ENCODE measurements around the gene TMED5. TPM values are rescaled to one million over a fixed set of nuclear protein-coding genes. Genes with fewer than 3 reads are reported as not detected.

Gene TMED5
- total RNA-seq, 6 donors from 2014 or later = 40.3 to 137 (median 85.9) TPM

- no peak for DNase-seq
- Histone ChIP-seq H3K27ac (no peak overlapping the region), H3K4me3 (no peak overlapping the region), H3K27me3 (no peaks in the 10 kb centered on the region), H3K36me3 (peaks cover 0 to 18% (median under 1%) of the 10 kb centered on the region in 4 donors), H3K9me3 (peaks cover 0 to 8% (median 4%) of the 10 kb centered on the region in 4 donors), H3K4me1 (peaks cover 0 to 8% (median 6%) of the 10 kb centered on the region in 4 donors)
- WGBS, 2 donors = 100% methylated on average over 2 of the region's 2 CpGs
- no peak for ATAC-seq (ENCODE audit: low FRiP score in 2 of 2)
- TF ChIP-seq POLR2A (IDR thresholded peaks at IDR 0.05) (no peak), CTCF (IDR thresholded peaks at IDR 0.05) (no peak), POLR2AphosphoS5 (IDR thresholded peaks at IDR 0.05) (no peak)
These were observed 70.6 kb downstream of the TMED5 start for GRCh38 chr1:93109578-93109977.

- Histone ChIP-seq H3K4me3 (no peak overlapping the region), H3K9me3 (peaks cover 0 to 8% (median 4%) of the 10 kb centered on the region in 4 donors), H3K27ac (no peak overlapping the region), H3K36me3 (peaks cover 0 to 23% (median 3%) of the 10 kb centered on the region in 4 donors), H3K4me1 (peaks cover 0 to 8% (median 6%) of the 10 kb centered on the region in 4 donors), H3K27me3 (no peaks in the 10 kb centered on the region)
- no peak for TF ChIP-seq CTCF (IDR thresholded peaks at IDR 0.05)
- TF ChIP-seq POLR2AphosphoS5 (IDR thresholded peaks at IDR 0.05) = no peak
- no peak for TF ChIP-seq EP300 (IDR thresholded peaks at IDR 0.05)
- TF ChIP-seq POLR2A (IDR thresholded peaks at IDR 0.05) = no peak
- DNase-seq = no peak
- WGBS, 2 donors = 95 to 96% methylated on average over 2 of the region's 2 CpGs
- no peak for ATAC-seq (ENCODE audit: low FRiP score in 2 of 2)
These were observed 71.9 kb downstream of the TMED5 start for GRCh38 chr1:93108335-93108734.

- Histone ChIP-seq H3K4me3 (no peak overlapping the region), H3K27me3 (no peaks in the 10 kb centered on the region), H3K9me3 (peaks cover 0 to 8% (median 4%) of the 10 kb centered on the region in 4 donors), H3K4me1 (peaks cover 0 to 8% (median 6%) of the 10 kb centered on the region in 4 donors), H3K36me3 (peaks cover 0 to 16% (median 3%) of the 10 kb centered on the region in 4 donors), H3K27ac (no peak overlapping the region)
- no peak for TF ChIP-seq POLR2A (IDR thresholded peaks at IDR 0.05)
- no peak for TF ChIP-seq EP300 (IDR thresholded peaks at IDR 0.05)
- TF ChIP-seq CTCF (IDR thresholded peaks at IDR 0.05) = no peak
- TF ChIP-seq POLR2AphosphoS5 (IDR thresholded peaks at IDR 0.05) = no peak
- ATAC-seq (ENCODE audit: low FRiP score in 2 of 2) (no peak), DNase-seq (no peak)
- WGBS, 2 donors = 99 to 100% methylated on average over 4 of the region's 4 CpGs
These were observed 72.8 kb downstream of the TMED5 start for GRCh38 chr1:93107395-93107794.

GRCh38 chr1:93106226-93106625, 74.0 kb downstream of the TMED5 start:
- H3K4me1 ChIP-seq = peaks cover 0 to 4% (median under 1%) of the 10 kb centered on the region in 4 donors
- 88 to 91% methylated on average over 2 of the region's 2 CpGs for WGBS, 2 donors
- no peak for ATAC-seq (ENCODE audit: low FRiP score in 2 of 2)
- H3K9me3 ChIP-seq = peaks cover 0 to 8% (median 4%) of the 10 kb centered on the region in 4 donors
- no peaks in the 10 kb centered on the region for H3K27me3 ChIP-seq
- H3K27ac ChIP-seq = no peak overlapping the region
- DNase-seq = no peak
- H3K36me3 ChIP-seq = peaks cover 0 to 16% (median 3%) of the 10 kb centered on the region in 4 donors
- TF ChIP-seq POLR2AphosphoS5 (IDR thresholded peaks at IDR 0.05) (no peak), EP300 (IDR thresholded peaks at IDR 0.05) (no peak)
- no peak overlapping the region for H3K4me3 ChIP-seq

- H3K36me3 ChIP-seq = peaks cover 0 to 12% (median 3%) of the 10 kb centered on the region in 4 donors
- no peak for ATAC-seq (ENCODE audit: low FRiP score in 2 of 2)
- H3K27me3 ChIP-seq = no peaks in the 10 kb centered on the region
- no peak for TF ChIP-seq POLR2AphosphoS5 (IDR thresholded peaks at IDR 0.05)
- TF ChIP-seq POLR2A (IDR thresholded peaks at IDR 0.05) = no peak
- TF ChIP-seq EP300 (IDR thresholded peaks at IDR 0.05) = no peak
- TF ChIP-seq CTCF (IDR thresholded peaks at IDR 0.05) = no peak
- H3K4me1 ChIP-seq = no peaks in the 10 kb centered on the region
- no peak for DNase-seq
- no peak overlapping the region for H3K4me3 ChIP-seq
- 92 to 97% methylated on average over 4 of the region's 4 CpGs for WGBS, 2 donors
- peaks cover 0 to 3% (median 1%) of the 10 kb centered on the region in 4 donors for H3K9me3 ChIP-seq
- H3K27ac ChIP-seq = no peak overlapping the region
These were observed 78.1 kb downstream of the TMED5 start for GRCh38 chr1:93102142-93102541.

Small RNA genes lying within 50 kb of the gene (small RNA-seq; reads per million reads assigned to genes)
- gene AC126124.1 = 0 reads per million in 4 donors

Other genes with a start within 250 kb of the TMED5 start
- gene DIPK1A, start 219.0 kb downstream of the TMED5 start, total RNA-seq = 10 to 100 TPM in 1 of 6 donors, 1 to 10 TPM in 5; 2.8 to 15.2 (median 4.4) TPM
- 10 to 100 TPM; 15.4 to 29.4 (median 20.6) TPM for gene MTF2, start 101.1 kb downstream of the TMED5 start, total RNA-seq
- gene CCDC18, start 311 bp upstream of the TMED5 start, total RNA-seq = 10 to 100 TPM in 1 of 6 donors, 1 to 10 TPM in 5; 4.1 to 14.1 (median 6.4) TPM
- gene DR1, start 165.5 kb upstream of the TMED5 start, total RNA-seq = 10 to 100 TPM; 12.6 to 50.0 (median 41.3) TPM

Measured in upper lobe of left lung (tissue), 6 donors.